Measurements from ENCODE around the gene PNMA6A.
"Not testable (repeated sequence)": the region's sequence is repeated elsewhere in the genome, so short reads cannot be mapped to it uniquely, and the experiment has no call there.

The PNMA6A gene

GRCh38 chrX:153071909-153072583 lies at the start of gene PNMA6A:
Gene PNMA6A (plus strand): TSS chrX:153072454. CDS start chrX:153073063, 609 bp downstream.
- not testable (repeated sequence) for DNase-seq (ENCODE audit: low read depth in 2 of 2)

GRCh38 chrX:153026501-153026900 lies 45.8 kb upstream of the PNMA6A start:
- DNase-seq (ENCODE audit: low read depth in 2 of 2) = not testable (repeated sequence)

DNA sequence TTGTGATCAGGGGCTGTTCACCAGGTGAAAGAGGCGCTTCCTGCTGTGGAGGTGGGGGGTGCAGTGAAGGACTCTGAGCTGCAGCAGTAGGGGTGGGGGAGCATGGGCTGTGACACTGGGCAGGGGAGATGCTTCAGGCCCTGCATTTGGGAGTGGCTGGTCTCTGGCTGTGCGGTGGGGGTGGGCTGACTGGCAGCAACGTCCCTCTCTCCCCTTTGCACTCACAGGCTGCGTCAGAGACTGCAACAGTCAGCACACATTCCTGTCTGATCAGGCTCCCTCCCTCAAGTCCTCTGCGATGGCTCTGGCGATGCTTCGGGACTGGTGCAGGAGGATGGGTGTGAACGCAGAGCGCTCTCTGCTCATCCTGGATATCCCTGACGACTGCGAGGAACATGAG lies 43.8 kb upstream of the PNMA6A start:
- DNase-seq (ENCODE audit: low read depth in 2 of 2) = not testable (repeated sequence)

- DNase-seq (ENCODE audit: low read depth in 2 of 2) = no peak
Observed at GRCh38 chrX:153029162-153029561, 43.1 kb upstream of the PNMA6A start.

DNA sequence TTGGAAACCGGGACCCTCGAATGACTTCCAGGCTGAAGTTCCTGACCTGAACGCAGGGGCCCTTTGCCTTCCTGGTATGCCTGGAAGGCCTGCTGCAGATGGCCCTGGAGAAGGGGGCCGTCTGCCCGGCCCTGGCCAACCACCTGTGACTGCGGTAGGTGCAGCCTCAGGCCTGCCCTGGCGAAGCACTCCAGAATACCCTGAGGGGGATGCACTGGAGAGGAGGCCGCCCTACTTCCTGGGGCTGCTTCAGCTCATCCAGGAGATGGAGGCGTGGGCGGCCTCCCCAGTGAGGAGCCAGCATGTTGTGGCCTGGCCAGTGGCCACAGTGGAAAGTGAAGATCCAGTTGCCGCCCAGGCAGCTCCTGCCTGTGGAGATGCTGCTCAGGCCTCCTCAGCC lies 42.4 kb upstream of the PNMA6A start:
- no peak for DNase-seq (ENCODE audit: low read depth in 2 of 2)

- no peak for DNase-seq (ENCODE audit: low read depth in 2 of 2)
Observed at GRCh38 chrX:153030801-153031200, 41.5 kb upstream of the PNMA6A start.

- DNase-seq (ENCODE audit: low read depth in 2 of 2) = peak; percentile 37 to 47
Observed at GRCh38 chrX:153032397-153033118, 39.7 kb upstream of the PNMA6A start.

DNA sequence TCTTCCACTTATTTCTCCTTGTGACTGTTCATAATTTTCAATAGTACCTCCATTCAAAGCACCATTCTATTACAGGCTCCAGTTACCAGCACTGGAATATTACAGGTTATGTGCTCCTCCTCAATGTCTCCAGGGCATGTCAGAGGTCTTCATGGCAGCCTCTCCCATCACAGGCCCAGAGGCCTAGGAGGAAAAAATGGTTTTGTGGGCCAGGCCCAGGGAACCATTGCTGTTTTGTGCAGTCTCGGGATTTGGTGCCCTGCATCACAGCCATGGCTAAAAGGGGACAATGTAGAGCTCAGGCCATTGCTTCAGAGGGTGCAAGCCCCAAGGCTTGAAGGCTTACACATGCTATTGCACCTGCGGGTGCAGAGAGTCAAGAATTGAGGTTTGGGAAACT lies 23.2 kb upstream of the PNMA6A start:
- no peak for DNase-seq (ENCODE audit: low read depth in 2 of 2)

- DNase-seq (ENCODE audit: low read depth in 2 of 2) = no peak
Observed at GRCh38 chrX:153052534-153052933, 19.7 kb upstream of the PNMA6A start.

DNA sequence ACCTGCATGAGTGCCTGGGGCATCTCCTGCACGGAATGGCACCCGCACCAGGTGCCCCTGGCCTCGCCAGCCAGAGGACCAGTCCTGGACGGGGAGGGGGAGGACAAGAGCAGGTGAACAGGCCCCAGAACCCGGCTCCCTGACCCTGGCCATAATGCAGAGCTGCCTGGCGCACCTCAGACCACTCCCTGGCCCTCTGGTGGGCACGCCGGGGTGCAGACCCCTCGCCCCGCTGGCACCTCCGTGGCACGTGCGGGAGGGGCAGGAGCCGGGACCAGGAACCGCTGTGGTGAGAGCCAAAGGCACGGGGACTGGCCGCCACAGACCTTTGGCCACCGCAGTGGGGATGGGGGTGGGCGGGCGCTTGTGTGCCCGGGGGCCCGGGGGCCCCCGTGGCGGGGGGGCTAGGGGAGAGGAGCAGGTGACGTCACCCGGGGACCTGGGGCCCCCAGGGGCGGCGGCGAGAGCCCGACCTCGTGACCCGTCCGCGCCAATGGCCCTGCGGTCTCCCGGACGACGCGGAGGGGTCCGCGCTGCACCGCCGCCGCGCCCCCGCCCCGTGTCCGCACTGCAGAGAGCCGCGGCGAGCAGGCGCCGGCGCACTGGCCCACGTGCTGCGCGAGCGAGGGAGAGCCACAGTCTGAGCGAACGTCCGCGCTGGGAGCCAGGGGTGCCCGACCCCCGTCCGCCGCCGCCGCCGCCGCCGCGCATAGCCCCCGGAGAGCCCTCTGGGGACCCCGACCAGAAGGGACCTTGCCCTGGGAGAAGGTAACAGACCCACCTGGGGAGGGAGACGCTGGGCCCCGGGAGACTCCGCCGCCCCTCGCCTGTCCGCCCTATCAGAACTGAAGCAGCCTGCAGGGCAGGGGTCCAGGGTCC lies 16.1 kb upstream of the PNMA6A start, which contains the start of gene PNMA3:
PNMA3 (plus strand) TSS at position 600 of the 879 bp plus-strand sequence. CDS start 586 bp downstream, outside the sequence.
- no peak for DNase-seq (ENCODE audit: low read depth in 2 of 2)

DNA sequence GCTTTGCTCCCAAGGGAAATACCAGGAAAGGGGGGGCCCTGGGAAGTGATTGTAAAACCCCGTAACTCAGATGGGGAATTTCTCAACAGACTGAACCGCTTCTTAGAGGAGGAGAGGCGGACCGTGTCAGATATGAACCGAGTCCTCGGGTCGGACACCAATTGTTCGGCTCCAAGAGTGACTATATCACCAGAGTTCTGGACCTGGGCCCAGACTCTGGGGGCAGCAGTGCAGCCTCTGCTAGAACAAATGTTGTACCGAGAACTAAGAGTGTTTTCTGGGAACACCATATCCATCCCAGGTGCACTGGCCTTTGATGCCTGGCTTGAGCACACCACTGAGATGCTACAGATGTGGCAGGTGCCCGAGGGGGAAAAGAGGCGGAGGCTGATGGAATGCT lies 15.0 kb upstream of the PNMA6A start:
- no peak for DNase-seq (ENCODE audit: low read depth in 2 of 2)

- DNase-seq (ENCODE audit: low read depth in 2 of 2) = no peak
Observed at GRCh38 chrX:153059191-153060094, 12.8 kb upstream of the PNMA6A start.

DNA sequence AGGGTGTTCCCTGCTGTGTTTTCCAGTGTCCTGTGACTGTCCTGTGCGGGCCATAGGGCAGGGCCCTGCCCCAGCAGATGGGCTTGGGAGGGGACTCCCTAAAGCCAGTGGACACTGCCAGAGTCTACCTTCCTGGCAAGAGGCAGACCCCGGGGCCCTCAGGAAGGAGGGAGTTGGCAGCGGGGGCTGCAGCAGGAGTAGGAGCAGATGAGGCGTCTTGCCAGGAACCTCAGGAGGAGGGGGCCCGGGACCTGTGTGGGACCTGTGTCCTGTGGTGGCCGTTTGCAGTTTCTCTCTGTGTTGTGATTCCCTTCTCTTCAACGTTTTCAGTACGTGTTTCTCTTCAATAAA lies 12.2 kb upstream of the PNMA6A start:
- no peak for DNase-seq (ENCODE audit: low read depth in 2 of 2)

- no peak for DNase-seq (ENCODE audit: low read depth in 2 of 2)
Observed at GRCh38 chrX:153061732-153062131, 10.5 kb upstream of the PNMA6A start.

DNA sequence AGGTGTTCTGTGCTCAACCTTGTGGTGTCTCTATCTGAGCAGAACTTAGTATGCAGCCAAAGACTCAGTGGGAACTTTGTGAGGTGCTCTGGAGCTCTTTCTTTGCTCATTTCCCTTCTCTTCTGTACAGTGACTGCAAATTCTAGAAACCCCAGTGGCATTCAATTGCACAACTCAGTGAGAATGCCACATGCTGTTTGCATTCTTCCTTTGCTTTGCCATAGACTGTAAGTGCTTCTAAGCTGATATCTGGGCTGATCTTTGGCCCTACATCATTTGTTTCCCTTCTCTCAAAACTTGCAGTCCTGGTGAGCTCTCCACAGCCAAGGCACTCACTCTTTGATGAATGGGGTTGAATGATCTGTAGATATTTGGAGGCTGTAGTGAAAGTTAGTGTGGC lies 8.9 kb upstream of the PNMA6A start:
- no peak for DNase-seq (ENCODE audit: low read depth in 2 of 2)

- DNase-seq (ENCODE audit: low read depth in 2 of 2) = no peak
Observed at GRCh38 chrX:153064061-153064460, 8.2 kb upstream of the PNMA6A start.

GRCh38 chrX:153065389-153065788 lies 6.9 kb upstream of the PNMA6A start:
- DNase-seq (ENCODE audit: low read depth in 2 of 2) = no peak

DNA sequence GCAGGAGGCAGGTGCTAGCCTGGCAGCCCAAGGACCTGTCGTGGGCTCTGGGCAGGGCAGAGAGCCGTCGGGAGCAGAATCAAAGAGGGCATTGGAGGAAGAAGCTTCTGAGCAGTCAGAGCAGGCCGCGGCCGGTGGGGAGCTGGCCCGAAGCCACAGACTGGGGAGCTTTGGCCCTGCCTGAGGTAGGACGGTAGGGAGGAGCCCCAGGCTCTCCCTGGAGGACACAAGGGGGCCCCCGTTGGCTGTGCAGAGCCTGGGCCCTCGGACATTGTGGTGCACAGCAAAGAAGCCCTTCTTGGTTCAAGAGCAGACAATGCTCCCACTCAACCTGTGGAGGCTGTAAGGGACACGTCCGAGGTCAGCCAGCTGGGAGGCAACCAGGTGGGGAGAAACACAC lies 5.9 kb upstream of the PNMA6A start:
- not testable (repeated sequence) for DNase-seq (ENCODE audit: low read depth in 2 of 2)

- DNase-seq (ENCODE audit: low read depth in 2 of 2) = not testable (repeated sequence)
Observed at GRCh38 chrX:153073331-153073730, 1.1 kb downstream of the PNMA6A start.

GRCh38 chrX:153074262-153074899 lies 2.1 kb downstream of the PNMA6A start:
- no peak for DNase-seq (ENCODE audit: low read depth in 2 of 2)

- no peak for DNase-seq (ENCODE audit: low read depth in 2 of 2)
Observed at GRCh38 chrX:153074935-153075334, 2.7 kb downstream of the PNMA6A start.

Measured in activated CD4-positive, alpha-beta T cell treated with anti-CD3 and anti-CD28 coated beads for 24 hours (primary cell).